Activated CD4-positive, alpha-beta memory T cell treated with anti-CD3 and anti-CD28 coated beads, Interleukin-2, amount 10 ng/mL, durations not matched to agents 7 days and 5 days (primary cell): ENCODE measurements around the gene SUPV3L1. TPM values are rescaled to one million over a fixed set of nuclear protein-coding genes. Genes with fewer than 3 reads are reported as not detected.
"Not testable (repeated sequence)": the region's sequence is repeated elsewhere in the genome, so short reads cannot be mapped to it uniquely, and the experiment has no call there.

ENCODE experiments used
- CTCF ChIA-PET: fragments of 350-600 bp; sonication (Branson Sonifier 250); formaldehyde crosslinking; loops from one replicate; lab custom pipeline; 2021; ENCODE audit warnings: antibody characterized with exemption, inconsistent platforms; lab: Charles Lee
- POLR2A ChIA-PET: fragments of 350-600 bp; sonication (Branson Sonifier 250); formaldehyde crosslinking; loops from one replicate; lab custom pipeline; 2021; ENCODE audit warnings: antibody characterized with exemption; lab: Charles Lee
- DNase-seq: peaks from one replicate; pipeline ENCODE4 v3.0.0-alpha.2; 2020
- H3K27ac Mint-ChIP-seq: one replicate; pipeline ENCODE4 v1.8.0; 2021; ENCODE audit warnings: mild to moderate bottlenecking, mixed read lengths
- H3K27me3 Mint-ChIP-seq: one replicate; pipeline ENCODE4 v1.8.0; 2021; ENCODE audit warnings: mixed read lengths
- H3K36me3 Mint-ChIP-seq: one replicate; pipeline ENCODE4 v1.8.0; 2021; ENCODE audit warnings: low read depth, mixed read lengths
- H3K4me1 Mint-ChIP-seq: one replicate; pipeline ENCODE4 v1.8.0; 2021; ENCODE audit warnings: mixed read lengths
- H3K4me3 Mint-ChIP-seq: one replicate; pipeline ENCODE4 v1.8.0; 2021; ENCODE audit warnings: mild to moderate bottlenecking, mixed read lengths
- H3K9me3 Mint-ChIP-seq: one replicate; pipeline ENCODE4 v1.8.0; 2021; ENCODE audit warnings: mixed read lengths
- total RNA-seq, 2 experiments: library from RNA; stranded (reverse); gene quantifications; one replicate each; pipeline ENCODE4 v1.2.3, GENCODE V29; 2021

SUPV3L1 gene
- total RNA-seq, 2 experiments from 2014 or later, result 34.6 to 39.1 TPM

- Mint-ChIP-seq H3K27me3 (no peaks in the 10 kb centered on the region), H3K36me3 (peaks cover 49% of the 10 kb centered on the region), H3K27ac (no peak overlapping the region), H3K4me1 (peaks cover 7% of the 10 kb centered on the region), H3K9me3 (no peaks in the 10 kb centered on the region), H3K4me3 (no peak overlapping the region)
- ChIA-PET POLR2A (interaction anchor here (1.1 to 1.4 kb wide), 2 partner anchors 17 to 48 kb away, joined by 3 read pairs; no protein-coding TSS in a partner anchor), CTCF (interaction anchor here (0.6 to 1.8 kb wide), 4 partner anchors 11 to 218 kb away, joined by 3 to 4 read pairs (median 4); no protein-coding TSS in a partner anchor)
- no peak for DNase-seq
Measured at GRCh38 chr10:69172241-69172982, 7.6 kb upstream of the SUPV3L1 start.

GRCh38 chr10:69175326-69175725 is 4.7 kb upstream of the SUPV3L1 start:
- POLR2A ChIA-PET, result interaction anchor here (1.1 kb wide), 1 partner anchor 220 kb away, joined by 3 read pairs; the partner anchor contains the start of gene DDX21
- not testable (repeated sequence) for H3K27ac Mint-ChIP-seq
- CTCF ChIA-PET, result interaction anchor here (0.5 kb wide), 1 partner anchor 427 kb away, joined by 3 read pairs; no protein-coding TSS in a partner anchor

GRCh38 chr10:69176823-69177222 is 3.2 kb upstream of the SUPV3L1 start:
- ChIA-PET POLR2A (no interaction called here), CTCF (no interaction called here)
- Mint-ChIP-seq H3K27me3 (no peaks in the 10 kb centered on the region), H3K4me1 (peaks cover 27% of the 10 kb centered on the region), H3K36me3 (peaks cover 18% of the 10 kb centered on the region), H3K4me3 (no peak overlapping the region), H3K9me3 (no peaks in the 10 kb centered on the region), H3K27ac (no peak overlapping the region)
- no peak for DNase-seq

More at GRCh38 chr10:69175326-69175725, 4.7 kb upstream of the SUPV3L1 start:
- Mint-ChIP-seq H3K36me3 (peaks cover 33% of the 10 kb centered on the region), H3K4me1 (peaks cover 20% of the 10 kb centered on the region)
- H3K27me3 Mint-ChIP-seq, H3K9me3 Mint-ChIP-seq, DNase-seq, H3K4me3 Mint-ChIP-seq: not testable (repeated sequence)

- ChIA-PET POLR2A (interaction anchor here (1.0 to 2.0 kb wide), 14 partner anchors 8 to 209 kb away, joined by 3 to 12 read pairs (median 5); partner anchors contain the start of gene HKDC1), CTCF (interaction anchor here (1.3 to 1.4 kb wide), 3 partner anchors 85 to 214 kb away, joined by 3 to 6 read pairs (median 3); no protein-coding TSS in a partner anchor)
- H3K4me1 Mint-ChIP-seq, result peaks cover 38% of the 10 kb centered on the region
- peak overlapping the region; percentile 92 for H3K4me3 Mint-ChIP-seq
- peaks cover 13% of the 10 kb centered on the region for H3K36me3 Mint-ChIP-seq
- H3K27me3 Mint-ChIP-seq, result no peaks in the 10 kb centered on the region
- DNase-seq, result no peak
- H3K9me3 Mint-ChIP-seq, result no peaks in the 10 kb centered on the region
- peak overlapping the region; percentile 98 for H3K27ac Mint-ChIP-seq
Measured at GRCh38 chr10:69179089-69179742, 818 bp upstream of the SUPV3L1 start.

GRCh38 chr10:69180525-69181204 is 631 bp downstream of the SUPV3L1 start:
- ChIA-PET CTCF (interaction anchor here (1.3 to 1.4 kb wide), 4 partner anchors 46 to 212 kb away, joined by 3 to 6 read pairs (median 4); no protein-coding TSS in a partner anchor), POLR2A (interaction anchor here (0.7 to 2.0 kb wide), 19 partner anchors 10 to 211 kb away, joined by 3 to 12 read pairs (median 4); partner anchors contain the start of gene HKDC1)
- H3K4me1 Mint-ChIP-seq, result peaks cover 49% of the 10 kb centered on the region
- H3K9me3 Mint-ChIP-seq, result no peaks in the 10 kb centered on the region
- H3K36me3 Mint-ChIP-seq, result peaks cover 13% of the 10 kb centered on the region
- peak overlapping the region; percentile 92 for H3K4me3 Mint-ChIP-seq
- peak; percentile 32 for DNase-seq
- H3K27me3 Mint-ChIP-seq, result no peaks in the 10 kb centered on the region
- peak overlapping the region; percentile 98 for H3K27ac Mint-ChIP-seq

GRCh38 chr10:69181433-69181832 is 1.4 kb downstream of the SUPV3L1 start:
- Mint-ChIP-seq H3K36me3 (peaks cover 15% of the 10 kb centered on the region), H3K27ac (peak overlapping the region; percentile 98), H3K4me3 (peak overlapping the region; percentile 92), H3K9me3 (no peaks in the 10 kb centered on the region), H3K27me3 (no peaks in the 10 kb centered on the region), H3K4me1 (peaks cover 53% of the 10 kb centered on the region)
- ChIA-PET CTCF (interaction anchor here (1.4 kb wide), 1 partner anchor 54 kb away, joined by 3 read pairs; no protein-coding TSS in a partner anchor), POLR2A (interaction anchor here (1.1 to 1.3 kb wide), 2 partner anchors 24 to 57 kb away, joined by 3 to 5 read pairs; no protein-coding TSS in a partner anchor)
- no peak for DNase-seq

GRCh38 chr10:69182005-69182404 is 2.0 kb downstream of the SUPV3L1 start:
- H3K4me3 Mint-ChIP-seq, result no peak overlapping the region
- CTCF ChIA-PET, result interaction anchor here (1.4 kb wide), 2 partner anchors 54 to 211 kb away, joined by 3 to 5 read pairs; no protein-coding TSS in a partner anchor
- H3K4me1 Mint-ChIP-seq, result peaks cover 53% of the 10 kb centered on the region
- H3K27me3 Mint-ChIP-seq, result no peaks in the 10 kb centered on the region
- peaks cover 16% of the 10 kb centered on the region for H3K36me3 Mint-ChIP-seq
- no peaks in the 10 kb centered on the region for H3K9me3 Mint-ChIP-seq
- POLR2A ChIA-PET, result interaction anchor here (1.1 to 1.3 kb wide), 3 partner anchors 23 to 57 kb away, joined by 3 to 5 read pairs (median 5); no protein-coding TSS in a partner anchor
- no peak for DNase-seq
- no peak overlapping the region for H3K27ac Mint-ChIP-seq

- CTCF ChIA-PET, result no interaction called here
- H3K4me1 Mint-ChIP-seq, result peaks cover 30% of the 10 kb centered on the region
- peaks cover 44% of the 10 kb centered on the region for H3K36me3 Mint-ChIP-seq
Measured at GRCh38 chr10:69186524-69186923, 6.5 kb downstream of the SUPV3L1 start.

GRCh38 chr10:69201045-69201444 is 21.0 kb downstream of the SUPV3L1 start:
- Mint-ChIP-seq H3K27me3 (no peaks in the 10 kb centered on the region), H3K27ac (peak overlapping the region; percentile 75), H3K4me3 (no peak overlapping the region), H3K4me1 (peaks cover 52% of the 10 kb centered on the region), H3K9me3 (no peaks in the 10 kb centered on the region), H3K36me3 (peaks cover 49% of the 10 kb centered on the region)
- POLR2A ChIA-PET, result interaction anchor here (1.0 to 2.9 kb wide), 6 partner anchors 8 to 28 kb away, joined by 3 to 11 read pairs (median 4); partner anchors contain the start of genes HKDC1 and SUPV3L1
- DNase-seq, result no peak
- CTCF ChIA-PET, result interaction anchor here (0.7 to 0.8 kb wide), 2 partner anchors 187 to 442 kb away, joined by 3 read pairs; no protein-coding TSS in a partner anchor

More at GRCh38 chr10:69186524-69186923, 6.5 kb downstream of the SUPV3L1 start:
- H3K4me3 Mint-ChIP-seq, result no peak overlapping the region
- POLR2A ChIA-PET, result no interaction called here
- H3K27ac Mint-ChIP-seq, result no peak overlapping the region
- H3K9me3 Mint-ChIP-seq, result no peaks in the 10 kb centered on the region
- no peak for DNase-seq
- H3K27me3 Mint-ChIP-seq, result no peaks in the 10 kb centered on the region

GRCh38 chr10:69202332-69202731 is 22.3 kb downstream of the SUPV3L1 start:
- no peak for DNase-seq
- Mint-ChIP-seq H3K4me3 (peak overlapping the region; percentile 46), H3K27ac (peak overlapping the region; percentile 75), H3K36me3 (peaks cover 56% of the 10 kb centered on the region), H3K9me3 (no peaks in the 10 kb centered on the region), H3K4me1 (peaks cover 64% of the 10 kb centered on the region), H3K27me3 (no peaks in the 10 kb centered on the region)
- CTCF ChIA-PET, result interaction anchor here (0.6 to 1.3 kb wide), 2 partner anchors 9 to 206 kb away, joined by 3 to 4 read pairs; no protein-coding TSS in a partner anchor
- POLR2A ChIA-PET, result interaction anchor here (1.0 to 6.0 kb wide), 5 partner anchors 13 to 113 kb away, joined by 3 to 48 read pairs (median 11); partner anchors contain the start of gene SUPV3L1

GRCh38 chr10:69208761-69209160 is 28.7 kb downstream of the SUPV3L1 start:
- DNase-seq, result no peak
- POLR2A ChIA-PET, result interaction anchor here (0.6 to 1.4 kb wide), 3 partner anchors 14 to 83 kb away, joined by 3 to 6 read pairs (median 3); no protein-coding TSS in a partner anchor
- CTCF ChIA-PET, result no interaction called here
- H3K27ac Mint-ChIP-seq, result peak overlapping the region; percentile 15
- no peaks in the 10 kb centered on the region for H3K27me3 Mint-ChIP-seq
- H3K4me1 Mint-ChIP-seq, result peaks cover 54% of the 10 kb centered on the region
- H3K36me3 Mint-ChIP-seq, result peaks cover 49% of the 10 kb centered on the region
- H3K4me3 Mint-ChIP-seq, result no peak overlapping the region
- H3K9me3 Mint-ChIP-seq, result no peaks in the 10 kb centered on the region
